ENCODE results near the gene DBF4B.

DBF4B gene

DNA sequence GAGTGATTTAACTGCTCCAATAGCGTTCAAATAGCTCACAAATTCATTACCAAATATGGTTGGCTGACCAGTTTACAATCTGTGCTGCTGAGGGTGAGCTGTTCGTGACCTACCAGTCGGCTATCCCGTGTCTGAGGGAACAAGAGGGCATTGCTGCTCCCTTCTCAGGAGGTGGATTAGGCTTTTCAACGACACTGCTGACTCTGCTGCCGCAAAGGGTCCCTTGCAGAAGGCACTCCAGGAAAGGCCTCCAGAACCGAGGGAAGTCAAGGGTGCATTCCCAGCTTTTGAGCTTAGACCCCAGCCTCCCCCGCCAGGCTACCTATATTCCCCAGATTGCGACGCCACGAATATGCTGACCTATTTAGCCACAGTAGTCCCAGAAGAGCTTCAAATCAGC is 89.3 kb downstream of the DBF4B start:
- Histone ChIP-seq H3K27me3 (ENCODE audit: insufficient read depth, low read length) (no peaks in the 10 kb centered on the region), H3K4me1 (ENCODE audit: insufficient read depth, low read length) (peaks cover 7% of the 10 kb centered on the region), H3K9ac (ENCODE audit: low read depth, low read length) (peak overlapping the region; percentile 43; the same call in 1 of the 2 replicates), H3K36me3 (ENCODE audit: insufficient read depth, low read depth, low read length) (peaks cover 52% of the 10 kb centered on the region), H3K4me3 (ENCODE audit: low read length) (no peak overlapping the region), H3K9me3 (ENCODE audit: insufficient read depth, low read depth, low read length) (no peaks in the 10 kb centered on the region), H3K27ac (ENCODE audit: low read length) (peak overlapping the region; percentile 28)

DNA sequence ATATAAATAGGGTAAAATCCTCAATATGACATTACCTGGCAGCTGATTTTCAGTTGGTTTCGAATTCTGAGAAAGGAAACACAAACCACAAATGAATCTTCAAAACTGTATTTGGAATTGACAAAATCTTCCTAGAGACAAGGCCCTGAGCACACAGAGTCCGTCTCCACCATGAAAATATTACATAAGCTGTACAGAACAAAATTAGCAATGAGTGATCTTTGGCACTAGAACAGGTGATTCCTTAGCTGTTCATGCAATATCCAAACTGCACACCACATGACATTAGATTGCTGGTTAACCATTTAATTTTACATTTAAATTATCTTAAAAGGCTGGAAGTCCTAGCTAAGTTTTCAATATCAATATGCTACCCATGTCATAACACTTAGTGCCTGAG is 89.9 kb downstream of the DBF4B start:
- Histone ChIP-seq H3K36me3 (ENCODE audit: insufficient read depth, low read depth, low read length) (peaks cover 58% of the 10 kb centered on the region), H3K27ac (ENCODE audit: low read length) (peak overlapping the region; percentile 28), H3K4me3 (ENCODE audit: low read length) (no peak overlapping the region), H3K4me1 (ENCODE audit: insufficient read depth, low read length) (peaks cover 7% of the 10 kb centered on the region), H3K9ac (ENCODE audit: low read depth, low read length) (no peak overlapping the region), H3K9me3 (ENCODE audit: insufficient read depth, low read depth, low read length) (no peaks in the 10 kb centered on the region), H3K27me3 (ENCODE audit: insufficient read depth, low read length) (no peaks in the 10 kb centered on the region)

Measured in iPS-20b (cell line).